ENCODE data around the gene KYAT1.
"Not testable (repeated sequence)": the region's sequence is repeated elsewhere in the genome, so short reads cannot be mapped to it uniquely, and the experiment has no call there.

KYAT1 gene

DNA sequence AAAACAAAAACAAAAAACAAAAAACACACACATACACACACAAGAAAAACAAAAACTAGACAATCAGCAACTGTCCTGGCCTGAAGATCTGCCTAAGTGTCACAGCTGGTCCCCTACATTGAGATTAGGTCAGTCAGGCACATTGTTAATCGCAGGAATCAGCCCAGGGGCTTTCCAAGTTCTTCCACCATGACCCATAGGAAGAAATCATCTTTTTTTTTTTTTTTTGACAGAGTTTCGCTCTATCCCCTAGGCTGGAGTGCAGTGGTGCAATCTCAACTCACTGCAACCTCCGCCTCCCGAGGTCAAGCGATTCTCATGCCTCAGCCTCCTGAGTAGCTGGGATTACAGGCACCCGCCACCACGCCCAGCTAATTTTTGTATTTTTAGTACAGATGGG, 38.6 kb downstream of the KYAT1 start:
- DNase-seq (ENCODE audit: low read depth in 4 of 4, low spot score in 1 of 4) = not testable (repeated sequence)

DNA sequence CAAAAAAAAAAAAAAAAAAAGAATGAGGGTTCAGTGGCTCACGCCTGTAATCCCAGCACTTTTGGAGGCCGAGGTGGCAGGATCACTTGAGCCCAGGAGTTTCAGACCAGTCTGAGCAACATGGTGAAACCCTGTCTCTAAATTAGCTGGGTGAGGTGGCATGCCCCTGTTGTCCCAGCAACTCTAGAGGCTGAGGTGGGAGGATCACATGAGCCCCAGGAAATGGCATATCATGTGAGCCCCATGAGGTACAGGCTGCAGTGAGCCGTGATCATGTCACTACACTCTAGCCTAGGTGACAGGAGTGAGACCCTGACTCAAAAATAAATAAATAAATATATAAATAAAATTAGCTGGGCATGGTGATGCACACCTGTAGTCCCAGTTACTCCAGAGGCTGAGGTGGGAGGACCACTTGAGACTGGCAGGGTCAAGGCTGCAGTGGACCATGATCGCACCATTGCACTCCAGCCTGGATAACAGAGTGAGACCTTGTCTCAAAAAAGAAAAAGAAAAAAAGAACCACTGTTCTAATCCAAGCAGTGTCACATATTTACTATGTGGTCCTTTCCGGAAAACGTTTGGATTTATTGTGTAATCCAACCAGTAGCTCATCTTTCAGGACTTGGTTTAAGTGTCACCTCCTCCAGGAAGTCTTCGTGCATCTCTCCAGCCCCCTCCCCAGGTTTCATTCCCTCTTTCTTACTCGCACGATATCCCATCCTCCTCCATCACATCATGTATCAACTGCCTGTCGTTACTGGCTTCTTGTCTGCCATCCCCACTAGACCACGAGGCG, 39.9 kb downstream of the KYAT1 start:
- DNase-seq (ENCODE audit: low read depth in 4 of 4, low spot score in 1 of 4) = no peak

GRCh38 chr9:128840524-128840923, 41.2 kb downstream of the KYAT1 start:
- no peak for DNase-seq (ENCODE audit: low read depth in 4 of 4, low spot score in 1 of 4)

GRCh38 chr9:128838338-128838737, 43.4 kb downstream of the KYAT1 start:
- DNase-seq (ENCODE audit: low read depth in 4 of 4, low spot score in 1 of 4) = no peak

DNA sequence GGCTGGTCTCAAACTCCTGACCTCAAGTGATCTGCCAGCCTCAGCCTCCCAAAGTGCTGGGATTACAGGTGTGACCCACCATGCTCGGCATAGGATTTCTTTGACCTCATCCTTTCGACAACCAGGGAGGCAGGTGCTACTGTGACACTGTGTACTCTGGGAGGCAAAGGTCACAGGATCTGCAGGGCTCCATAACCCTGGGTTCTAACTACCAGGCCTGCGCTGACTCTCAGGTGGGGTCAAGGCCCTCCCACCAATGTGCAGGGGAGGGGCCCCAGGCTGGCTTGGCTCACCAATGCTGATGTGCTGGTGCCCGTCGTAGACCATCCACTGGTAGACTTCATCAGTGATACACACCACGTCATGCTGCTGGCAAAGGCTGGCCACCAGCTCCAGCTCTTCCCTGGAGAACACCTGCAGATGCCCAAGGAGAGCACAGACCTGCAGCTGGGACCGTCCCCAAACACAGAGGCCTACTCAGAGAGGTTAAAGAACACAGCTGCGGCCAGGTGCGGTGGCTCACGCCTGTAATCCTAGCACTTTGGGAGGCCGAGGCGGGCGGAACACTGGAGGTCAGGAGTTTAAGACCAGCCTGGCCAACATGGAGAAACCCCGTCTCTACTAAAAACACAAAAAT, 45.1 kb downstream of the KYAT1 start:
- DNase-seq (ENCODE audit: low read depth in 4 of 4, low spot score in 1 of 4) = no peak

GRCh38 chr9:128835246-128836210, 46.2 kb downstream of the KYAT1 start:
- no peak for DNase-seq (ENCODE audit: low read depth in 4 of 4, low spot score in 1 of 4)

DNA sequence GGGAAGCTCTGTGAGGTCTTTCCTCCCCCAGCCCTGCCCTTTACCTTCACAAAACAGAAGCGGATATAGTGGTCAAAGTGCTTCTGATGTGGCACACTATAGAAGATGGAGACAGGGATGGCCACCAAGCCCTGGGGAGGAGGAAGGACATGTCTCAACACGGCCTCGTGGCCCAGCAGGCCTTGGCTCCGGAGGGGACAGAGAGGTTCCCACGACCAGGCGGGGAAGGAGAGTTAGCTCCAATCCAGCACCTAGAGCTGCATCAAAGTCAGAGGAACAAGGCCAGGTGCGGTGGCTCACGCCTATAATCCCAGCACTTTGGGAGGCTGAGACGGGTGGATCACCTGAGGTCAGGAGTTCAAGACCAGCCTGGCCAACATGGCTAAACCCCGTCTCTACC, 48.1 kb downstream of the KYAT1 start:
- no peak for DNase-seq (ENCODE audit: low read depth in 4 of 4, low spot score in 1 of 4)

DNA sequence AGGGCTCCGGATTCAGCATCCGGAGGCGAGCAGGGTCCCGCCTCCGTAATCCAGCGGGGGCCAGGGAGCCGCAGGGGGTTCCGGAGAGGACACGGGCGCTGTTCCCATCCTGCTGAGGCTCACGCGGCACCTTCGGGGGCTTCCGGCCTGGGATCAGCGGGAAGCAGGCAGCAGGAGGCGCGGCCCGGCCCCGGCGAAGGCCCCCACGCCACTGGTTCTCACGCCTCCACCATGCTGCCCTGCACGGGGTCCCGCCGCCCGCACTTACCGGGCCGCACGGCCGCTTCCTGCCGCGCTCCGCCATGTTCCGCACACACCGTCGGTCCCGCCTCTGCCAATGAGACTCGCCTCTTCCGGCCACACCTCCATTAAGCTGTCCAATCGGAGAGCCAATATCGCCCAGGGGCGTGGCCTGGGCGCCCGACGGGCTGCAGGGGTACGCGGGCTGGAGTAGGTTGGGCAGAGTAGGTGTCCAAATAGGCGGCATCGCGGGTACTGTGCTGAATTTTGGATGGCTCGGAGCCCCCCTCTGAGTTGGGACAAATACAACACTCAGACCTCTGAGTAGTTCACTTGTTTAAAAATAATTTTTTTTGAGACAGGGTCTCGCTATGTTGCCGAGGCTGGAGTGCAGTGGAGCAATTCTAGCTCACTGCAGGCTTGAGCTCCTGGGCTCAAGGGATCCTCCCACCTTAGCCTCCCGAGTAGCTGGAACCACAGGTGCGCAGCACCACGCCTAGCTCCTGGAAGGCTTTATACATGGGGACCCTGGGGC, 52.1 kb downstream of the KYAT1 start, which contains the start of gene SPOUT1:
Gene SPOUT1 (minus strand): TSS at position 318 of the 775 bp plus-strand sequence. CDS start 14 bp downstream, at position 304.
- peak; percentile 84 to 93 (median 85) for DNase-seq (ENCODE audit: low read depth in 4 of 4, low spot score in 1 of 4)

DNA sequence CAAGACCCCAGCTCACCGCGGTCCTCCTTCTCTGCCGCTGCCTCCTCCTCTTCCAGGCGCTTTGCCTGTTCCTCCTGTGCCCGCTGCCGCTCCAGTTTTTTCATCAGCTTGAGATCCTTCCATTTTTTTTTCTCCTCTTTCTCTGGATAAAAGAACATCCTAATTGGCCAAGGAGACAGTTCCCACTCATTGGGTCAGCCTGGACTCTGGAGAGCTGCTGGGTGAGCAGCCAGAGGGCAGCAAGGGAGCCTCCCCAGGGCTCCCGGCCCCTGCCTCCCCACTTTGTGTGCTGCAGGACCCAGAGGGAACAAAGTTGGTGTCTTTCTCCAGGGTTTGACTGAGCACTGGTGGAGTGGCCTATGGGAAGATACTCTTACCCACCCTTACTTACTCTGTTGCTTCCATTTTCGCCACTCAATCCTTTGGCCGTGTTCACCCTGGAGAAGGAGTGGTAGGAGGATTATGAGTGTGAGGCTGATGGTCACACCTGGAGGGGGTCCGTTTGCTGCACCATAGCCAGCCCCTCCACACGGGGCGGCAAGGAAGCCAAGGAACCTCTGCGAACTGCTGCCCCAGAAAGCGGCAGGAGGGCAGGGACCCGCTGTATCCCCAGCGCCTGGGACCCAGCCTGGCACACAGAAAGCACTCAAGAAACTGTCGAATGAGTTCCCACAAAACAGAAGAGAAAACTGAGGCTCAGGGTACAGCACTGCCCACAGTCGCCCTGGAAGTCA, 52.9 kb downstream of the KYAT1 start:
- DNase-seq (ENCODE audit: low read depth in 4 of 4, low spot score in 1 of 4) = no peak

- DNase-seq (ENCODE audit: low read depth in 4 of 4, low spot score in 1 of 4) = no peak
Measured at GRCh38 chr9:128828267-128828666, 53.5 kb downstream of the KYAT1 start.

DNA sequence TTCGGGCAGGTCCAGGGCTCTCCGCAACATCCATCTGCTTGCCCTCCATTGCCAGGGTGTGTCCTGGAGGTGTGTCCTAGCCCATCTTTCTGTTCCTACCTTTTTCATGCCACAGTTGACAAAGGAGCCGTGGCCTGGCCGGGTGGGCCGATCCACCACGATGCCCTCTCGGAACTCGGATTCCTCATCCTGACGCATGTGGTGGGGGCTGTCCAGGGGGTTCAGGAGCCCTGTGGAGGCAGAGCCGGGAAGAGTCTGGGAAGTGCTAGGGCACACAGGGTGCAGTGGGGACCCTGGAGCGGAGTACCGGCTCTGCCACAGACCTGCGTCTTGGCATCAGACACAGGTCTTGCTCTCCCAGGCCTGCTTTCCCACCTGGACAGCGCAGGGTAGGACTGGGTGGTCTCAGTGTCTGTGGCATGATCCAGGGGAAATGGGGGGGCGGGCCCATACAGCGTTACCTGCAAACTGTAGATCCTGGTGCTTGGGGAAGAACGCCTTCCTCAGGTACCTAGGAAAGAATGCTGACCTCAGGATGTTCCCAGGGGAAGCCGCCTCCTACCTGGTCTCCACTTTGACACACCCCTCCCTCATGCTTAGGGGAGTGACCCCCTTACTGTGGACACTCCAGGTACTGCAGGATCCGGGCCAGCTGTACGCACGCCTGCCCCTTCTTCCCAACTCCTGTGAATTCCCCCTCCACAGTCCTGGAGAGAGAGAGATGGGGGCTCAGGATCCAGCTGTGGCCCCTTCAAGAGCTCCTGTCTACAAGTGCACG, 55.6 kb downstream of the KYAT1 start:
- no peak for DNase-seq (ENCODE audit: low read depth in 4 of 4, low spot score in 1 of 4)

GRCh38 chr9:128824911-128825310, 56.8 kb downstream of the KYAT1 start:
- no peak for DNase-seq (ENCODE audit: low read depth in 4 of 4, low spot score in 1 of 4)

DNA sequence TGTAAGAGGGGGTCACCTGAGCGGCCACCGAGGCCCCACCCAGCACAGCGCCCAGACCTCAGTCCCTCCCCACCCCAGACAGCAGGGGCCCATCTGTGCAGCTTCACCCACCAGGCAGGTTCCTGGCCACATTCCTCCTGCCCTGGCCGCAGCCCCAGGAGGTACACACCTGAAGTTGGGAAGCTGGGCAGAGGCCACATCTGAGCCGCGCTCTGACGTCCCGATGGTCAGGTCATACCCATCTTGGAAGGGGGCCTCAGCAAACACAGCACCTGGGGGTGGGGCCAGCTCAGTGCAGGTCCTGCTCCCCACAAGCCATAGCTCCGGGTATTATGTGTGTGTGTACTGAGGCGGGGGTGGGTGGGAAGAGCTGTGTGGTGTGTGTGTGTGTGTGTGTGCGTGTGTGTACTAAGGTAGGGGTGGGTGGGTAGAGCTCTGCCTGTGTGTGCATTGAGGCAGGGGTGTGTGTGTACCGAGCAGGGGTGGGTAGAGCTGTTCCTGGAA, 57.8 kb downstream of the KYAT1 start:
- no peak for DNase-seq (ENCODE audit: low read depth in 4 of 4, low spot score in 1 of 4)

GRCh38 chr9:128823362-128823902, 58.3 kb downstream of the KYAT1 start:
- no peak for DNase-seq (ENCODE audit: low read depth in 4 of 4, low spot score in 1 of 4)

DNA sequence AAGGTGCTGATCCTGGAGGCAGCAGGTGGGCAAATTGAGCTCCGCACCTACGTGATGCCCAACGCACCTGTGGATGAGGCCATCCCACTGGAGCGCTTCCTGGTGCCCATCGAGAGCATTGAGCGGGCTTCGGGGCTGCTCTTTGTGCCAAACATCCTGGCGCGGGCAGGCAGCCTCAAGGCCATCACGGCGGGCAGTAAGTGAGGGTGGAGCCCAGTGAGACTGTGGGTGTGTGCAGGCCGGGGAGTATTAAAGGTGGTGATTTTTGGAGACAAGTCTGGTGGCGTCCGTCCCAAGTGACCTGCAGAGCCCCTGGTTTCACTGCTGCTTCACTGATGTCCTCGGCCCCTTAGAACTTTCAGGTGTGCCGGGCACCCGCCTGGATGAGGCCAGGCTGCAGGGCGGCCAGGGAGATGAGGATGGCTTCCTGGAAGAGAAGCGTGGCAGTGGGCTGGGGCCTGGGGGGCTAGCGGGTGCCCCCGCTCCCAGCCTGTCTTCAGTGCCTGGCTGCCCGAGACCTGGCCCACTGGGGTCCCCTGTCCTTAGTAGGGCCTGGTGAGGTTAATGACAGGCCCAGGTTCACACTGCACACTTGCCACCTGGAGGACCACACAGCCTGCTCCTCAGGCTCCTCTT, 59.2 kb downstream of the KYAT1 start:
- no peak for DNase-seq (ENCODE audit: low read depth in 4 of 4, low spot score in 1 of 4)

- no peak for DNase-seq (ENCODE audit: low read depth in 4 of 4, low spot score in 1 of 4)
Measured at GRCh38 chr9:128821584-128822406, 60.0 kb downstream of the KYAT1 start.
